ENCODE measurements around the gene SDK1.

DNA sequence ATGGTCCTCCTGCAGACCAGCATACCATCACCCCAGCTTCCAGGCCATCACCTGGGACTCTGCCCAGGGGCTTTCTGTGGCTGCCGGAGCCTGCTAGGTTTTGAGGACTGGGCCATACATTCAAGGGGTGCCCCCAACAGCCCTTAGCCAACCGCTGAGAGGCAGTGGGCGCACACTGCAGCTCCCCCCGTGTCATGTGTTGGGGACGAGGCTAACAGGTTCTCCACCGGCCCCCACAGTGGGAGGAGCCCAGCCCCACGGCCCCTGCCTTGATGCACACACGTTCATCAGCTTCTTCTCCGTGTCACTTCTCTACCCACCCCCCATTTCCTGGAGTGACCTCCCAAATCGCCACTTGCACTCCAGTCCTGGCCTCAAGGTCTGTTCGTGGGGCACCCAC lies 837.8 kb downstream of the SDK1 start:
- TF ChIP-seq, protein P1, sequence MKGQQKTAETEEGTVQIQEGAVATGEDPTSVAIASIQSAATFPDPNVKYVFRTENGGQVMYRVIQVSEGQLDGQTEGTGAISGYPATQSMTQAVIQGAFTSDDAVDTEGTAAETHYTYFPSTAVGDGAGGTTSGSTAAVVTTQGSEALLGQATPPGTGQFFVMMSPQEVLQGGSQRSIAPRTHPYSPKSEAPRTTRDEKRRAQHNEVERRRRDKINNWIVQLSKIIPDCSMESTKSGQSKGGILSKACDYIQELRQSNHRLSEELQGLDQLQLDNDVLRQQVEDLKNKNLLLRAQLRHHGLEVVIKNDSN (CRISPR knock-in tag; IDR thresholded peaks at IDR 0.05), result no peak
- TF ChIP-seq CTCF (IDR thresholded peaks at IDR 0.05) (no peak), FOXK1 (CRISPR knock-in tag; IDR thresholded peaks at IDR 0.05) (no peak), ZBTB43 (CRISPR knock-in tag; IDR thresholded peaks at IDR 0.05) (no peak), CREB1 (CRISPR knock-in tag; IDR thresholded peaks at IDR 0.05) (no peak), JUN (CRISPR knock-in tag; IDR thresholded peaks at IDR 0.05) (no peak), ATF3 (CRISPR knock-in tag; conservative IDR thresholded peaks at IDR 0.05) (no peak)
- TF ChIP-seq, protein P2, sequence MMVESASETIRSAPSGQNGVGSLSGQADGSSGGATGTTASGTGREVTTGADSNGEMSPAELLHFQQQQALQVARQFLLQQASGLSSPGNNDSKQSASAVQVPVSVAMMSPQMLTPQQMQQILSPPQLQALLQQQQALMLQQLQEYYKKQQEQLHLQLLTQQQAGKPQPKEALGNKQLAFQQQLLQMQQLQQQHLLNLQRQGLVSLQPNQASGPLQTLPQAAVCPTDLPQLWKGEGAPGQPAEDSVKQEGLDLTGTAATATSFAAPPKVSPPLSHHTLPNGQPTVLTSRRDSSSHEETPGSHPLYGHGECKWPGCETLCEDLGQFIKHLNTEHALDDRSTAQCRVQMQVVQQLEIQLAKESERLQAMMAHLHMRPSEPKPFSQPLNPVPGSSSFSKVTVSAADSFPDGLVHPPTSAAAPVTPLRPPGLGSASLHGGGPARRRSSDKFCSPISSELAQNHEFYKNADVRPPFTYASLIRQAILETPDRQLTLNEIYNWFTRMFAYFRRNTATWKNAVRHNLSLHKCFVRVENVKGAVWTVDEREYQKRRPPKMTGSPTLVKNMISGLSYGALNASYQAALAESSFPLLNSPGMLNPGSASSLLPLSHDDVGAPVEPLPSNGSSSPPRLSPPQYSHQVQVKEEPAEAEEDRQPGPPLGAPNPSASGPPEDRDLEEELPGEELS (CRISPR knock-in tag; IDR thresholded peaks at IDR 0.05), result no peak
- TF ChIP-seq, protein P3, sequence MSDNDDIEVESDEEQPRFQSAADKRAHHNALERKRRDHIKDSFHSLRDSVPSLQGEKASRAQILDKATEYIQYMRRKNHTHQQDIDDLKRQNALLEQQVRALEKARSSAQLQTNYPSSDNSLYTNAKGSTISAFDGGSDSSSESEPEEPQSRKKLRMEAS (CRISPR knock-in tag; IDR thresholded peaks at IDR 0.05), result no peak
- TF ChIP-seq, protein P4, sequence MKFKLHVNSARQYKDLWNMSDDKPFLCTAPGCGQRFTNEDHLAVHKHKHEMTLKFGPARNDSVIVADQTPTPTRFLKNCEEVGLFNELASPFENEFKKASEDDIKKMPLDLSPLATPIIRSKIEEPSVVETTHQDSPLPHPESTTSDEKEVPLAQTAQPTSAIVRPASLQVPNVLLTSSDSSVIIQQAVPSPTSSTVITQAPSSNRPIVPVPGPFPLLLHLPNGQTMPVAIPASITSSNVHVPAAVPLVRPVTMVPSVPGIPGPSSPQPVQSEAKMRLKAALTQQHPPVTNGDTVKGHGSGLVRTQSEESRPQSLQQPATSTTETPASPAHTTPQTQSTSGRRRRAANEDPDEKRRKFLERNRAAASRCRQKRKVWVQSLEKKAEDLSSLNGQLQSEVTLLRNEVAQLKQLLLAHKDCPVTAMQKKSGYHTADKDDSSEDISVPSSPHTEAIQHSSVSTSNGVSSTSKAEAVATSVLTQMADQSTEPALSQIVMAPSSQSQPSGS (CRISPR knock-in tag; IDR thresholded peaks at IDR 0.05; ENCODE audit: borderline replicate concordance, low read depth), result no peak

Data from WTC11 (cell line).